OCI-M1 (cell line): ENCODE results near the gene PRM1.
"Not testable (repeated sequence)": the region's sequence is repeated elsewhere in the genome, so short reads cannot be mapped to it uniquely, and the experiment has no call there.

Experiments
- DNase-seq: peaks from one replicate; lab custom pipeline; 2025; lab: John Stamatoyannopoulos, UW

PRM1 gene

GRCh38 chr16:11297492-11298142 is 16.5 kb upstream of the PRM1 start:
- DNase-seq, result peak; percentile 95

- peak; percentile 84 for DNase-seq
Measured at GRCh38 chr16:11296706-11297491, 15.8 kb upstream of the PRM1 start.

GRCh38 chr16:11296351-11296705 is 15.2 kb upstream of the PRM1 start:
- no peak for DNase-seq

DNA sequence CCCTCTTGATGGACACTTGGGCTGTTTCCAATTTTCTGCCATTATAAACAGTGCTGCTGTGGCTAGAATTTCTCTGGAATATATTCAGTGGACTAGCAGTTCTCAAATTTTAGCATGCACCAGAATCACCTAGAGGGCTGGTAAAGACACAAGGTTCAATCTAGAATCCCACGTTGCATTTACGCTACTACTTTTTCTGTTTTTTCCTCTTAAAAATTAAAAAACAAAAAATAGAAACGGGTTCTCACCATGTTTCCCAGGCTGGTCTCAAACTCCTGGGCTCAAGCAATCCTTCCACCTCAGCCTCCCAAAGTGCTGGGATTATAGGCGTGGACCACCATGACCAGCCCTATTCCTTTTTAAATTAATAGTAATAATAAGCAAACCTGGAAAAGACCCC is 14.5 kb upstream of the PRM1 start:
- DNase-seq, result no peak

GRCh38 chr16:11292076-11292748 is 11.1 kb upstream of the PRM1 start:
- no peak for DNase-seq

DNA sequence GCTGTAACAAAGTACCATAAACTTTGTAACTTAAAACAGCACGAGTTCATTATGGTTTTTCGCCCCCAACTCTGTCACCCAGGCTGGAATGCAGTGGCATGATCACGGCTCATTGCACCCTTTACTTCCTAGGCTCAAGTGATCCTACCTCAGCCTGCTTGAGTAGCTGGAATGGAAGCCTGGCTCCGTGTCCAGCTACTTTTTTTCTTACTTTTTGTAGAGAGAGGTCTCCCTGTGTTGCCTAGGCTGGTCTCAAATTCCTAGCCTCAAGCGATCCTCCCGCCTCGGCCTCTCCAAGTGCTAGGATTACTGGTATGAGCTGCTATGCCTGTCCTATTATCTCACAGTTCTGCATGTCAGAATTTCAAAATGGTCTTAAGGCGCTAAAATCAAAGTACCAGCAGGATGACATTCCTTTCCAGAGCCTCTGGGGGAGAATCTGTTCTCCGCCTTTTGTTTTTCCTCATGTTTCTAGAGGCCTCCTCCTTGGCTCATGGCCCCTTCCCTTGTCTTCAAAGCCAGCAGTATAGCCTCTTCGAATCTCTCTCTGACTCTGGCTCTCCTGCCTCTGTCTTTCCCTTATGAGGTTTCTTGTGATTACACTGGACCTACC is 10.1 kb upstream of the PRM1 start:
- DNase-seq, result no peak

- no peak for DNase-seq
Measured at GRCh38 chr16:11290102-11290893, 9.2 kb upstream of the PRM1 start.

DNA sequence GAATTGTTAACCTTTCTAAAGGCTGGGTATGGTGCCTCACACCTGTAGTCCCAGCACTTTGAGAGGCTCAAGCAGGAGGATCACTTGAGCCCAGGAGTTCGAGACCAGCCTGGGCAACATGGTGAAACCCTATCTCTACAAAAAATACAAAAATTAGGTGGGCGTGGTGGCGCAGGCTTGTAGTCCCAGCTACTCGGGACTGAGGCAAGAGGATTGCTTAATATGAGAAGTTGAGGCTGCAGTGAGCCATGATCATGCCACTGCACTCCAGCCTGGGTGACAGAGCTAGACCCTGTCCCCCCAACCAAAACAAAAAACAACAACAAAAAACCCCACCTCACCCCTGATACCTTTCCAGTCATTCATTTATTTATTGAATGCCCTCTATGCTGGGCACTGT is 8.6 kb upstream of the PRM1 start:
- not testable (repeated sequence) for DNase-seq

GRCh38 chr16:11289202-11289601 is 8.1 kb upstream of the PRM1 start:
- DNase-seq, result no peak

GRCh38 chr16:11285842-11286241 is 4.7 kb upstream of the PRM1 start:
- peak; percentile 30 for DNase-seq

- peak; percentile 67 for DNase-seq
Measured at GRCh38 chr16:11283820-11284248, 2.7 kb upstream of the PRM1 start.

- DNase-seq, result peak; percentile 22
Measured at GRCh38 chr16:11278681-11279628, 2.2 kb downstream of the PRM1 start.

DNA sequence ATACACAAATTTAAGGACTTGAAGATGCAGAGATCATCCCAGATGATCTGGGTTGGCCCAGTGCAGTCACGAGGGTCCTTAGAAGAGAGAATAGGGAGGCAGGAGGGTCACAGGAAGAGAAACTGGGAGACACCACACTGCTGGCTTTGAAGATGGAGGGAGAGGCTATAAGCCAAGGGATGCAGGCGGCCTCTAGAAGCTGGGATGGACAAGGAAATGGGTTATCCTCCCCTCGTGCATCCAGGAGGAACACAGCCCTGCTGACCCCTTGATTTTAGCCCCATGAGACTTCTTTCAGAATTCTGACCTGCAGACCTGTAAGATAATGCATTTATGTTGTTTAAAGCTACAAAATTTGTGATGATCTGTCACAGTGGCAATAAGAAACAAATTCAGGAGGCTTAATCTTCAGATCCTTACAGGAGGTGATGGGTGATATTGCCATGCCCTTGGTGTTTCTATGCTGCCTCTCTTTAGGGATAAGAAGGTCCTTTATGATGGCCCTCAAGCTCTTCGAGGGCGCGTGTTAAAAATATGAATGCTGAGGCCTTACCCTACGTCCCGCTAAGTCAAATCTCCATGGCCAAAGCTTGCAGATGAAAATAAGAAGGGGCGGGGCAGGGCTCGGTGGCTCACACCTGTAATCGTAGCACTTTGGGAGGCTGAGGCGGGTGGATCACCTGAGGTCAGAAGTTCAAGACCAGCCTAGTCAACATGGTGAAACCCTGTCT is 3.4 kb downstream of the PRM1 start:
- no peak for DNase-seq

- DNase-seq, result no peak
Measured at GRCh38 chr16:11276896-11277593, 4.1 kb downstream of the PRM1 start.

DNA sequence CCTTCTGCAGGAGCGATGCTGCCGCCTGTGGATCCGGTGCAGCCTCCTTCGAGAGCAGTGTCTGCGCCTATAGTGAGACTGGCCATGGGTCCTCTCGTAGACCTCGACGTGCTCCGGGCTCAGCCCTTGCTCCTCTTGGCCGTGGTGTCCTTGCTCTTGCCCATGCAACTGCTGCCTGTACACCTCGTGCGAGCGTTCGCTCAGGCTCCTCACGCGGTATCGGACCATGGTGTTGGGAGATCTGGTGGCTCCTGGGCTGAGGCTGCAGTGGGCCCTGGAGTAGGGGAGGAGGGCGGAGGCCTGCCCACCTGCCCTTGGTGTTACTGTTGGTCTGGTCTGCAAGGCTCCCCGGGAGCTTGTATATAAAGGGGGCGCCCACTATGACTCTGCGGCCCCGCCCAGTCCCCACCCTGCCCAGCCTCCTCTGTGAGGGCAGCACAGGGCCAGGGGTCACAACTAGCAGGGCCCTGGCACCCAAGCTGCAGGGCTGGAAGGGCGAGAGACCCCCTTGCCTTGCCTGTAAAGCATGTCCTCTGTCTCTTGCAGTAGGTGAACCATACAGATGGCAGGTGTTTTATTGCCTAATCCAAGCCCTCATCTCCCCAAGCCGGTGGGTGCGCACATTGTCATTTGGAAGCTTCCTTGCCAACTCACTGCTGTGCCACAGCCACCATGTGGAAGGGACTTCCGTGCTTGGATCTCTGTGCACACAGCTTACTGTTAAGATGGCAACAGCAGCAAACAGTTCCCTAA is 4.8 kb downstream of the PRM1 start, which contains the start of gene PRM2:
TSS of gene PRM2 (minus strand) at position 338 of the 753 bp plus-strand sequence. CDS start at position 228, 110 bp downstream.
- no peak for DNase-seq

- no peak for DNase-seq
Measured at GRCh38 chr16:11274964-11275363, 6.2 kb downstream of the PRM1 start.

DNA sequence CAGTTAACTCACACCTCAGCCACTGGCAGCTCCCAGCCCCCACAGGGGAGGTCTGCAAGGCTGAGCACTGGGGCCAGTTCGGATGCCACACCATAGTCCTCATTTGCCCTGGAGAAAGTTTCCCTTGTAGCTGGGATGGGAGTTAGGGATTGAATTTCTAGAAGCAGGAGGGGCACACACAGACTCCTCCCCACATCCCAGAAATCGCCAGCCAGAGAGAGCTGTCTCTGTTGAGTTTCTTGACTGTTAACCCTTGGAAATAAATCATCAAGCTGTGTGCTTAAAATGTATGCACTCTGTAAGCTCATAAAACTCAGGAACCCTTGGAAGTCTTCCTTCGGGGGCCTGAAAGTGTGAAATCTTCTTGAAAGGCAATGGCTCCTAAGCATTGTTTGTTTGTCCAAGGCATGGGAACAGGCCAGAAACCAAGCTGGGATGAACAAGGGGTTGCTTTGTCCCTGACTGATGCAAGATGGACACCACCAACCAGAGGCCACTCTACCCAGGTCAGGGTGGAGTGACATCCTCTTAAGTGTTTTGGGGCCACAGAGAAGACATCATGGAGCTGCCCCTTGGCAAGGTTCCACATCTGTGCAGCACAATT is 7.3 kb downstream of the PRM1 start:
- DNase-seq, result no peak
